Activated CD8-positive, alpha-beta T cell treated with anti-CD3 and anti-CD28 coated beads for 36 hours (primary cell): ENCODE measurements around the gene STAC2. TPM values are rescaled to one million over a fixed set of nuclear protein-coding genes. Genes with fewer than 3 reads are reported as not detected.

Source experiments
- ATAC-seq: fragments of 200-7000 bp; cut with Tn5 transposase; one replicate; pipeline ENCODE4 v1.10.0; 2021; ENCODE audit warnings: mild to moderate bottlenecking, moderate library complexity
- CTCF ChIA-PET: fragments of 350-600 bp; sonication (Branson Sonifier 250); formaldehyde crosslinking; loops from one replicate; lab custom pipeline; 2021; ENCODE audit warnings: antibody characterized with exemption; lab: Charles Lee
- POLR2A ChIA-PET: fragments of 350-600 bp; sonication (Branson Sonifier 250); formaldehyde crosslinking; loops from one replicate; lab custom pipeline; 2021; ENCODE audit warnings: antibody characterized with exemption; lab: Charles Lee
- DNase-seq: peaks from one replicate; pipeline ENCODE4 v3.0.0-alpha.2; 2020
- H3K27ac Mint-ChIP-seq: one replicate; pipeline ENCODE4 v1.8.0; 2021; ENCODE audit warnings: mild to moderate bottlenecking, mixed read lengths
- H3K27me3 Mint-ChIP-seq: one replicate; pipeline ENCODE4 v1.8.0; 2021; ENCODE audit warnings: mixed read lengths
- H3K36me3 Mint-ChIP-seq: one replicate; pipeline ENCODE4 v1.8.0; 2021; ENCODE audit warnings: low read depth, mixed read lengths
- H3K4me1 Mint-ChIP-seq: one replicate; pipeline ENCODE4 v1.8.0; 2021; ENCODE audit warnings: low read depth, mixed read lengths
- H3K4me3 Mint-ChIP-seq: one replicate; pipeline ENCODE4 v1.8.0; 2021; ENCODE audit warnings: mild to moderate bottlenecking, moderate library complexity, mixed read lengths
- H3K9me3 Mint-ChIP-seq: one replicate; pipeline ENCODE4 v1.8.0; 2021; ENCODE audit warnings: mixed read lengths
- intact Hi-C: fragments of 100-400 bp; cut with micrococcal nuclease; formaldehyde crosslinking; loops from one replicate; pipeline ENCODE4 v1.10.0; 2022
- total RNA-seq, 2 experiments: library from RNA; stranded (reverse); gene quantifications; one replicate each; pipeline ENCODE4 v1.2.3, GENCODE V29; 2021
- TF ChIP-seq, protein P1 (sequence below): fragments of 200-600 bp; IDR thresholded peaks from one replicate; pipeline ENCODE4 v1.8.0; 2022; ENCODE audit warnings: antibody characterized with exemption, mild to moderate bottlenecking

Gene STAC2
- total RNA-seq, 2 experiments from 2014 or later = 0.47 to 0.56 TPM

DNA sequence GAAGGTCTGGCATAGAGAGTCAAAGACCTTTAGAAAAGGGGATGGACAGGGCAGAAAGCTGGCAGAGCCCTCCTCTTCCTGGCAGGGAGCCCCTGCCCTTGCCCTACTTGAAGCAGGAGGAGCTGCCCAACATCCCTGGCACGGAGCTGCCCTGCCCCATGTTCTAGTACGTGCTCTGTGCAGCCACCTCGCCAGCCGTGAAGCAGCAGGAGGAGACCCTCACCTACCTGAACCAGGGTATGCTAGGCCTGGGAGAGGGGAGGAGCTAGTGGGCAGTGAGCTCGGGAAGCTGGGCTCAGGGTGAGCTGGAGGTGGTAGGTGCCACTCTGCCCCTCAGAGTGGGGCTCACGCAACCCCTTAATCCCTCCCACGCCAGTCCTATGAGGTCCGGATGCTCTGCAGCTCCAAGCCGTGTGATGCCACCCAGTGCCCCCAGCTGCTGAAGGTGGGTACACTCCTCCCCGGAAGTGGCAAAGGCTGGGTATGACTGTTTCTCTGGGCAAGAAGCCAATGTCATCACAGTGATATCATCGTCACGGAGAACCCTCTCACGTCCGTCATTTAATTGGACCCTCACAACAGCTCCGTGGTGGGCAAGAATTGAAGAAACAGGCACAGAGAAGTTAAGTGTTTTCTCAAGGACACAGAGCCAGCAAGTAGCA, 12.7 kb upstream of the STAC2 start:
- H3K36me3 Mint-ChIP-seq = no peaks in the 10 kb centered on the region
- H3K27ac Mint-ChIP-seq = peak overlapping the region; percentile 72
- H3K4me1 Mint-ChIP-seq = peaks cover 25% of the 10 kb centered on the region
- intact Hi-C loops = no loop called here
- no peaks in the 10 kb centered on the region for H3K27me3 Mint-ChIP-seq
- ChIA-PET CTCF (interaction anchor here (0.7 to 10.9 kb wide), 12 partner anchors 8 to 358 kb away, joined by 3 to 516 read pairs (median 7); partner anchors contain the start of gene RPL19), POLR2A (interaction anchor here (0.7 to 5.7 kb wide), 4 partner anchors 29 to 214 kb away, joined by 3 to 39 read pairs (median 21); partner anchors contain the start of gene RPL19)
- no peaks in the 10 kb centered on the region for H3K9me3 Mint-ChIP-seq
- ATAC-seq (peak; percentile 78), DNase-seq (peak; percentile 87)
- TF ChIP-seq, protein P1, sequence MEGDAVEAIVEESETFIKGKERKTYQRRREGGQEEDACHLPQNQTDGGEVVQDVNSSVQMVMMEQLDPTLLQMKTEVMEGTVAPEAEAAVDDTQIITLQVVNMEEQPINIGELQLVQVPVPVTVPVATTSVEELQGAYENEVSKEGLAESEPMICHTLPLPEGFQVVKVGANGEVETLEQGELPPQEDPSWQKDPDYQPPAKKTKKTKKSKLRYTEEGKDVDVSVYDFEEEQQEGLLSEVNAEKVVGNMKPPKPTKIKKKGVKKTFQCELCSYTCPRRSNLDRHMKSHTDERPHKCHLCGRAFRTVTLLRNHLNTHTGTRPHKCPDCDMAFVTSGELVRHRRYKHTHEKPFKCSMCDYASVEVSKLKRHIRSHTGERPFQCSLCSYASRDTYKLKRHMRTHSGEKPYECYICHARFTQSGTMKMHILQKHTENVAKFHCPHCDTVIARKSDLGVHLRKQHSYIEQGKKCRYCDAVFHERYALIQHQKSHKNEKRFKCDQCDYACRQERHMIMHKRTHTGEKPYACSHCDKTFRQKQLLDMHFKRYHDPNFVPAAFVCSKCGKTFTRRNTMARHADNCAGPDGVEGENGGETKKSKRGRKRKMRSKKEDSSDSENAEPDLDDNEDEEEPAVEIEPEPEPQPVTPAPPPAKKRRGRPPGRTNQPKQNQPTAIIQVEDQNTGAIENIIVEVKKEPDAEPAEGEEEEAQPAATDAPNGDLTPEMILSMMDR = no peak
- H3K4me3 Mint-ChIP-seq = peak overlapping the region; percentile 17

DNA sequence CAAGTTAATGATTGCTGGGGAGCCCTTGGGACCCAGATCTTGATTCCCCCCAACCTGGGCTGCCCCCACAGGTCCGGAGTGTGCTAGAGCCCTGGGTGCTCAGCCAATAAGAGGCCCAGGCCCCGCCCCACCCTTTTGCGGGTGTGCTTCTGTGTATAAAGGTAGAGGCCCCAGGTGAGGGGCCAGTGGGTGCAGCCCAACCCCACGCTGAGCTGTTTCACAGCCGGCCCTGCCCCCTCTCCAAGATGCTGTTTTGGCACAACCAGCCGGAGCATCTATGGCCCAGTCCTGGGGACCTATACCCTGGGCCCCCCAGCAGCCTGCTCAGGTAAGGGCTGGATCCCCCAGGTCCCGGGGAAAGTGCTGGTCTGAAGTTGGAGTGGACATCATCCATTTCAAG, 11.8 kb upstream of the STAC2 start:
- intact Hi-C loops = no loop called here
- Mint-ChIP-seq H3K27ac (peak overlapping the region; percentile 70), H3K9me3 (no peaks in the 10 kb centered on the region), H3K36me3 (no peaks in the 10 kb centered on the region), H3K4me3 (no peak overlapping the region), H3K27me3 (no peaks in the 10 kb centered on the region), H3K4me1 (peaks cover 25% of the 10 kb centered on the region)
- CTCF ChIA-PET = interaction anchor here (1.1 to 10.9 kb wide), 7 partner anchors 9 to 254 kb away, joined by 3 to 516 read pairs (median 10); partner anchors contain the start of gene RPL19
- POLR2A ChIA-PET = interaction anchor here (0.7 to 5.7 kb wide), 3 partner anchors 32 to 215 kb away, joined by 3 to 39 read pairs (median 35); partner anchors contain the start of gene RPL19
- DNase-seq (no peak), ATAC-seq (no peak)
- TF ChIP-seq, protein P1 = no peak

DNA sequence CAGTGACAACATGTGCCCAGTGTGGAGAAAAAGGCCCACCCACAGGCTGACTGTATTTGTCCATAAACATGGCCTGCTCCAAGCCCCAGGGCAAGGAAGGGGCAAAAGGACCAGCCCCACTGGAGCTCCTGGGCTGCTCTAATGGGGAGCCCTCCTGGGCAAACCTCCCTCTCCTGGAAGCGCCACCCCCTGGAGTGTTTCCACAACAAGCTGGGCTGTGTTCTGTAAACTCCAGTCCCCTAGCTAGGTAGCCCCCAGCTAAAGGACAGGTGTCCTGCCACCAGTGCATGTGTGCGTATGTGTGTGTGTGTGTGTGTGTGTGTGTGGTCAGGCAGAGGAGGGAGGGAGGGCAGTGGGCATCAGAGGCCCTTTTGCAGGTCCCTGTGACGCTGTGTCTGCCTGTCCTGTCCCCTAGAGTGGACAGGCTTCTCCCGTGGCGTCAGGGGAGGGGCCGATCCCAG, 11.3 kb upstream of the STAC2 start:
- intact Hi-C loops = no loop called here
- POLR2A ChIA-PET = interaction anchor here (2.0 to 5.7 kb wide), 3 partner anchors 14 to 36 kb away, joined by 10 to 39 read pairs (median 35); partner anchors contain the start of gene RPL19
- Mint-ChIP-seq H3K4me1 (peaks cover 29% of the 10 kb centered on the region), H3K27me3 (no peaks in the 10 kb centered on the region), H3K27ac (no peak overlapping the region), H3K4me3 (no peak overlapping the region), H3K9me3 (no peaks in the 10 kb centered on the region), H3K36me3 (no peaks in the 10 kb centered on the region)
- ATAC-seq = no peak
- TF ChIP-seq, protein P1 = no peak
- DNase-seq = no peak
- CTCF ChIA-PET = interaction anchor here (1.1 to 10.9 kb wide), 10 partner anchors 10 to 253 kb away, joined by 3 to 516 read pairs (median 9); partner anchors contain the start of gene RPL19

DNA sequence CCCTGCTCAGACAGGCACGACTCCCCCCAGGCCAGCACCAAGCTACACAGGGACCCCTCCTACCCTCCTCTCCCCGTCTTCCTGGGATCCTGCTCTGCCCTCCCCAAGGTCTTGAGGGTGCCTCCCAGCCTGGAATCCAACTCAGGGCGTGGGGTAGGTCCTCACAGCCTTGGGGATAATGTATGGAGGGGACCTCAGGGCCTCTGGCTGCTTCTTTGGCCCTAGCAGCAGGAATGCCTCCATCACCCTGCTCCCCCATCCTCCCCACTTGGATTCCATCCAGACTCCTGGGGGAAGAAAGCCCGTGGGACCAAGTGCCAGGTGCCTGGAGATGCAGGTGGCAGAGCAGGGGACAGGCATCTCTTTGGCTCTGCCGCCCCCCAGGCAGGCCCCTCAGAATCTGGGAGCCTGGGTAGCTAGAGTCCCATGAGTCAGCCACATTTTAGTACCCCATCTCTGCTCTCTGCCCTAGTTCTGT, 10.7 kb upstream of the STAC2 start:
- DNase-seq (no peak), ATAC-seq (no peak)
- Mint-ChIP-seq H3K36me3 (no peaks in the 10 kb centered on the region), H3K27me3 (peaks cover 2% of the 10 kb centered on the region), H3K4me1 (peaks cover 34% of the 10 kb centered on the region), H3K4me3 (no peak overlapping the region), H3K9me3 (no peaks in the 10 kb centered on the region), H3K27ac (peak overlapping the region; percentile 59)
- ChIA-PET POLR2A (interaction anchor here (0.7 to 5.7 kb wide), 5 partner anchors 8 to 83 kb away, joined by 3 to 39 read pairs (median 10); partner anchors contain the start of gene RPL19), CTCF (interaction anchor here (0.6 to 10.9 kb wide), 26 partner anchors 10 to 259 kb away, joined by 3 to 516 read pairs (median 4); partner anchors contain the start of genes MED1 and RPL19)
- TF ChIP-seq, protein P1 = no peak
- intact Hi-C loops = no loop called here
